Lung (tissue), 12 donors: ENCODE data around the gene EPS8L2. TPM values are rescaled to one million over a fixed set of nuclear protein-coding genes. Genes with fewer than 3 reads are reported as not detected.

Experiments used
- ATAC-seq: fragments of 200-7000 bp; cut with Tn5 transposase; one replicate; pipeline ENCODE4 v1.9.1; 2020; ENCODE audit warnings: moderate number of reproducible peaks; ENCODE audit not compliant: insufficient read depth, low FRiP score
- DNase-seq, 3 donors: peaks; one replicate each; pipeline ENCODE4 v3.0.0-alpha.2; 2013 to 2017
- H3K27ac ChIP-seq, 2 donors: one replicate each; pipeline ENCODE4 v1.5.1; 2013; ENCODE audit warnings: mild to moderate bottlenecking in 2 of 2, moderate library complexity in 2 of 2, control low read depth in 1 of 2, inconsistent platforms in 1 of 2, low read depth in 1 of 2, low read length in 1 of 2
- H3K27me3 ChIP-seq, 3 donors: one replicate each; pipeline ENCODE4 v1.5.1; 2013; ENCODE audit warnings: low read length in 2 of 3; ENCODE audit not compliant: control insufficient read depth in 3 of 3, insufficient read depth in 3 of 3
- H3K36me3 ChIP-seq, 4 donors: one replicate each; pipeline ENCODE4 v1.5.1; 2013; ENCODE audit warnings: low read length in 4 of 4, mild to moderate bottlenecking in 1 of 4, moderate library complexity in 1 of 4; ENCODE audit not compliant: control insufficient read depth in 4 of 4, insufficient read depth in 4 of 4
- H3K4me1 ChIP-seq, 5 donors: one replicate each; pipeline ENCODE4 v1.5.1; 2013; ENCODE audit warnings: low read length in 5 of 5, mild to moderate bottlenecking in 2 of 5, moderate library complexity in 1 of 5; ENCODE audit not compliant: control insufficient read depth in 5 of 5, insufficient read depth in 5 of 5
- H3K4me3 ChIP-seq: one replicate; pipeline ENCODE4 v1.5.1; 2013; ENCODE audit warnings: mild to moderate bottlenecking, control low read depth, moderate library complexity
- H3K9ac ChIP-seq, 2 donors: one replicate each; pipeline ENCODE4 v1.5.1; 2013; ENCODE audit warnings: low read length in 2 of 2, control low read depth in 1 of 2; ENCODE audit not compliant: insufficient read depth in 1 of 2
- H3K9me3 ChIP-seq, 4 donors: one replicate each; pipeline ENCODE4 v1.5.1; 2013; ENCODE audit warnings: low read length in 3 of 4, mild to moderate bottlenecking in 1 of 4, moderate library complexity in 1 of 4; ENCODE audit not compliant: control insufficient read depth in 4 of 4, insufficient read depth in 3 of 4
- CTCF ChIP-seq: IDR thresholded peaks from 2 replicates; pipeline ENCODE4 v1.5.1; 2012; ENCODE audit warnings: mild to moderate bottlenecking; ENCODE audit errors: control extremely low read depth, extremely low read depth
- WGBS, 2 donors: extraction: QIAGEN DNeasy Blood & Tissue Kit; methylation state at CpG; one replicate each; pipeline ENCODE4 v1.1.7; 2013; 5-methylcytosine and 5-hydroxymethylcytosine counted together
- polyA plus RNA-seq, 2 donors: library from polyadenylated mRNA; stranded (reverse); fragments of 200-250 nt; gene quantifications; one replicate each; pipeline ENCODE4 v1.2.1, GENCODE V29; 2013
- total RNA-seq, 2 donors: library from RNA; depleted of rRNA in 1 of 2; stranded (reverse); fragments of >200 nt in 1 of 2; gene quantifications; one replicate each; pipeline ENCODE4 v1.2.1, GENCODE V29; 2014 to 2021
- donor health status: control.
- donor health status: control.
- donor health status: Bipolar disorder and iron deficiency.
- donor health status: healthy.
- donor health status: DM: yes; HTN: yes; CAD: no.

The EPS8L2 gene
- total and polyA plus RNA-seq, 4 donors: 35.6 to 166 (median 103) TPM

GRCh38 chr11:660681-661444 is 45.2 kb upstream of the EPS8L2 start:
- 93 to 94% methylated on average over 19 of the region's 19 CpGs for WGBS, 2 donors
- Histone ChIP-seq H3K36me3 (peaks cover 0 to 34% (median 6%) of the 10 kb centered on the region in 4 donors), H3K27ac (no peak overlapping the region), H3K27me3 (no peaks in the 10 kb centered on the region), H3K9ac (no peak overlapping the region), H3K4me3 (no peak overlapping the region), H3K4me1 (peaks cover 0 to 4% (median 0%) of the 10 kb centered on the region in 5 donors), H3K9me3 (no peaks in the 10 kb centered on the region)
- no peak for TF ChIP-seq CTCF
- DNase-seq: no peak
- no peak for ATAC-seq

GRCh38 chr11:662689-663274 is 43.2 kb upstream of the EPS8L2 start:
- H3K27me3 ChIP-seq: no peaks in the 10 kb centered on the region
- H3K4me3 ChIP-seq: no peak overlapping the region
- DNase-seq (peak; percentile 50 to 54 (median 52)), ATAC-seq (peak; percentile 69)
- peaks cover 0 to 30% (median 7%) of the 10 kb centered on the region in 4 donors for H3K36me3 ChIP-seq
- H3K9me3 ChIP-seq: no peaks in the 10 kb centered on the region
- H3K9ac ChIP-seq: no peak overlapping the region
- 63 to 68% methylated on average over 15 of the region's 15 CpGs for WGBS, 2 donors
- H3K4me1 ChIP-seq: peaks cover 0 to 7% (median 0%) of the 10 kb centered on the region in 5 donors
- no peak overlapping the region for H3K27ac ChIP-seq
- TF ChIP-seq CTCF: peak; percentile 49

- no peak overlapping the region for H3K4me3 ChIP-seq
- WGBS, 2 donors: 89 to 93% methylated on average over 14 to 15 of the region's 15 CpGs
- peaks cover 0 to 18% (median 3%) of the 10 kb centered on the region in 4 donors for H3K36me3 ChIP-seq
- no peaks in the 10 kb centered on the region for H3K9me3 ChIP-seq
- DNase-seq: peak in 2 of 3 donors; percentile 48 to 65
- H3K27me3 ChIP-seq: no peaks in the 10 kb centered on the region
- ATAC-seq: no peak
- no peak overlapping the region for H3K27ac ChIP-seq
- TF ChIP-seq CTCF: no peak
- H3K9ac ChIP-seq: no peak overlapping the region
- peaks cover 0 to 7% (median 0%) of the 10 kb centered on the region in 5 donors for H3K4me1 ChIP-seq
Observed at GRCh38 chr11:665062-665703, 40.8 kb upstream of the EPS8L2 start.
